ENCODE data around the gene ZGLP1.
"Not testable (repeated sequence)": the region's sequence is repeated elsewhere in the genome, so short reads cannot be mapped to it uniquely, and the experiment has no call there.

Gene ZGLP1

GRCh38 chr19:10292789-10293636, 16.6 kb downstream of the ZGLP1 start:
- DNase-seq, result peak; percentile 24

GRCh38 chr19:10292206-10292788, 17.3 kb downstream of the ZGLP1 start:
- peak; percentile 91 for DNase-seq

- DNase-seq, result no peak
Measured at GRCh38 chr19:10291554-10292205, 17.9 kb downstream of the ZGLP1 start.

DNA sequence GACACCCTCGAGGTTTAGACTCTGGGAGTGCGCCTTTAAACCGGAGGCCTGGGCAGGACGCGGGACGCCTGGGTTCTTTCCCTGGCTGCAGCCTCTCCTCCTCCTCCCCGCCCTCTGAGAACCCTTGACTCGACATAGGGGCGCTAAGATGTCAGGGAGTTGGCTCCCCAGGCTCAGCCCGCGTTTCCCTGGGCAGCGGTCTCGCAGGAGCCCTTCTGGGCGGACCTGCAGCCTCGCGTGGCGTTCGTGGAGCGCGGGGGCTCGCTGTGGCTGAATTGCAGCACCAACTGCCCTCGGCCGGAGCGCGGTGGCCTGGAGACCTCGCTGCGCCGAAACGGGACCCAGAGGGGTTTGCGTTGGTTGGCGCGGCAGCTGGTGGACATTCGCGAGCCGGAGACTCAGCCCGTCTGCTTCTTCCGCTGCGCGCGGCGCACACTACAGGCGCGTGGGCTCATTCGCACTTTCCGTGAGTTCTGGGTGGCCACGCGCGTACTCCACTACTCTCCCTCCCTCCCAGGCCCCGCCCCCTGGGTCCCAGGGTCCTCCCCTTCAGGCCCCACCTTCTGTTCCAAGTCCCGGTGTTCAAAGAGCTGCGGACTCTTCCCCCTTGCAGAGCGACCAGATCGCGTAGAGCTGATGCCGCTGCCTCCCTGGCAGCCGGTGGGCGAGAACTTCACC, 18.6 kb downstream of the ZGLP1 start:
- DNase-seq, result peak; percentile 58

DNA sequence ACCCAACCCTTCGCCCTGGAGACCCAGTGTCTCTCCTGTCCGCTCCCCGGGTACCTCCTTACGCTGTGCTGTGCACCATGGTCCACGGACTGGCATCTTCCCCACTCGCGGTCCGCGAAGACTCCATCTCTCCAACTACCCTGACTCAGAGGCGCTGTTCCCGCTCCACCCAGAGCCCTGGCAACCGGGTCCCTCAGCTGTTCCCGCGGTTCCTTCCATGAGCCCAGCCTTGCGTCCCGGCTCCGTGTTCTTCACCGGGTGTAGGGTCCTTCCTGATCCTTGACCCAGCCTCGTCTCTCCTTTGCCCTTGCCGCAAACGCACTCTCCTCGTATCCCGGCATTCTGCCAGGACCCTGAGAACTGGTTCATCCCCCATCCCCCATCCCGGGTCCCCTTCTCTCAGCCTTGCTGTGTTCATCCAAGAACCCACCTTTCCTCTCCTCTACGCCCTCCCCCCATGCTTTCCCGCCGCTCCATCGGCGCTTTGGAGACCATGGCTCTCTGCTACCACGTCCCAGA, 19.2 kb downstream of the ZGLP1 start:
- no peak for DNase-seq

GRCh38 chr19:10289836-10290356, 19.7 kb downstream of the ZGLP1 start, which contains the start of gene ICAM5:
TSS of gene ICAM5 (plus strand) at chr19:10289952. CDS start at chr19:10290044, 92 bp downstream.
- DNase-seq, result peak; percentile 35

DNA sequence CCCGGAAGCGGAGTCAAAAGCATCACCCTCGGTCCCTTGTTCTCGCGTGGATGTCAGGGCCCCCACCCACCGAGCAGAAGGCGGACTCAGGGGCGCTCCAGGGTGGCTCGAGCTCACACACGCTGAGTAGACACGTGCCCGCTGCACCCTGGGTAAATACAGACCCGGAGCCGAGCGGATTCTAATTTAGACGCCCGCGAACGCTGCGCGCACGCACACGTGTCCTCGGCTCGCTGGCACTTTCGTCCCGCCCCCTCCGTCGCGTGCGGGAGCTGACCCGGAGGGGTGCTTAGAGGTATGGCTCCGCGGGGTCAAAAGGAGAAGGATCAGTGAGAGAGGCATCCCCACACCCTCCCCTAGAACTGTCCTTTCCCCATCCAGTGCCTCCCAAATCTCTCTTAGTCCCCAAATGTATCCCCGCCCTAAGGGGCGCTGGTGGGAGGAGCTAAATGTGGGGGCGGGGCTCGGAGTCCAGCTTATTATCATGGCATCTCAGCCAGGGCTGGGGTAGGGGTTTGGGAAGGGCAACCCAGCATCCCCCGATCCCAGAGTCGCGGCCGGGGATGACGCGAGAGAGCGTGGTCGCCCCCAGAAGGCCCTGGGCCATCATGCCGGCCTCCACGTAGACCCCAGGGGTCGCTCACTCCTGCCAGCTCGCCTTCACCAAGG, 20.3 kb downstream of the ZGLP1 start:
- DNase-seq, result peak; percentile 61

GRCh38 chr19:10288662-10289166, 20.9 kb downstream of the ZGLP1 start:
- peak; percentile 66 for DNase-seq

GRCh38 chr19:10286803-10287737, 22.5 kb downstream of the ZGLP1 start, which contains the start of gene ICAM4:
TSS of gene ICAM4 (plus strand) at chr19:10286955. CDS start at chr19:10287013, 58 bp downstream.
- peak; percentile 74 for DNase-seq

GRCh38 chr19:10285393-10285792, 24.2 kb downstream of the ZGLP1 start:
- no peak for DNase-seq

DNA sequence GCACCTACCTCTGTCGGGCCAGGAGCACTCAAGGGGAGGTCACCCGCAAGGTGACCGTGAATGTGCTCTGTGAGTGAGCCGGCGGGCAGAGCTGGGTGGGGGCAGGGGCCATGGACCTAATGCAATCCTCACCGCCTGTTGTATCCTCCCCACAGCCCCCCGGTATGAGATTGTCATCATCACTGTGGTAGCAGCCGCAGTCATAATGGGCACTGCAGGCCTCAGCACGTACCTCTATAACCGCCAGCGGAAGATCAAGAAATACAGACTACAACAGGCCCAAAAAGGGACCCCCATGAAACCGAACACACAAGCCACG, 24.7 kb downstream of the ZGLP1 start:
- no peak for DNase-seq

DNA sequence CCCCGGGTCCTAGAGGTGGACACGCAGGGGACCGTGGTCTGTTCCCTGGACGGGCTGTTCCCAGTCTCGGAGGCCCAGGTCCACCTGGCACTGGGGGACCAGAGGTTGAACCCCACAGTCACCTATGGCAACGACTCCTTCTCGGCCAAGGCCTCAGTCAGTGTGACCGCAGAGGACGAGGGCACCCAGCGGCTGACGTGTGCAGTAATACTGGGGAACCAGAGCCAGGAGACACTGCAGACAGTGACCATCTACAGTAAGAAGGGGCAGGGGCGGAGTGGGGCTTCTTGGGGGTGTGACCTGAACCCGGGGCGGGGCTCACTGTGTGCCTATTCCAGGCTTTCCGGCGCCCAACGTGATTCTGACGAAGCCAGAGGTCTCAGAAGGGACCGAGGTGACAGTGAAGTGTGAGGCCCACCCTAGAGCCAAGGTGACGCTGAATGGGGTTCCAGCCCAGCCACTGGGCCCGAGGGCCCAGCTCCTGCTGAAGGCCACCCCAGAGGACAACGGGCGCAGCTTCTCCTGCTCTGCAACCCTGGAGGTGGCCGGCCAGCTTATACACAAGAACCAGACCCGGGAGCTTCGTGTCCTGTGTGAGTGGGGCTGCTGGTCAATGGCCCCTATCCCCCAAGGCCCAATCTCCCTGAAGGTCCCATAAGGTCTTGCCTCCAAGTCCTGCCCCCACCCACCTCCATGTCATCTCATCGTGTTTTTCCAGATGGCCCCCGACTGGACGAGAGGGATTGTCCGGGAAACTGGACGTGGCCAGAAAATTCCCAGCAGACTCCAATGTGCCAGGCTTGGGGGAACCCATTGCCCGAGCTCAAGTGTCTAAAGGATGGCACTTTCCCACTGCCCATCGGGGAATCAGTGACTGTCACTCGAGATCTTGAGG, 25.3 kb downstream of the ZGLP1 start:
- no peak for DNase-seq

- DNase-seq, result no peak
Measured at GRCh38 chr19:10283301-10284064, 26.1 kb downstream of the ZGLP1 start.

DNA sequence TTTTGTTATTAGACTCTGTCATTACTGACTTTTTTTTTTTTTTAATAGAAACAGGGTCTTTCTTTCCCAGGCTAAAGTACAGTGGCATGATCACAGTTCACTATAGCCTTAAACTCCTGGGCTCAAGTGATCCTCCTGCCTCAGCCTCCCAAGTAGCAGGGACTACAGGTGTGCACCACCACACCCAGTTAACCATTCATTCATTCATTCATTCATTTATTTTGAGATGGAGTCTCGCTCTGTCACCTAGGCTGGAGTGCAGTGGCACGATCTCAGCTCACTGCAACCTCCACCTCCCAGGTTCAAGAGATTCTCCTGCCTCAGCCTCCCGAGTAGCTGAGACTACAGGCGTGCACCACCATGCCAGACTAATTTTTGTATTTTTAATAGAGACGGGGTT, 27.6 kb downstream of the ZGLP1 start:
- DNase-seq, result not testable (repeated sequence)

GRCh38 chr19:10279737-10280442, 29.7 kb downstream of the ZGLP1 start:
- no peak for DNase-seq

- no peak for DNase-seq
Measured at GRCh38 chr19:10278935-10279334, 30.7 kb downstream of the ZGLP1 start.

DNA sequence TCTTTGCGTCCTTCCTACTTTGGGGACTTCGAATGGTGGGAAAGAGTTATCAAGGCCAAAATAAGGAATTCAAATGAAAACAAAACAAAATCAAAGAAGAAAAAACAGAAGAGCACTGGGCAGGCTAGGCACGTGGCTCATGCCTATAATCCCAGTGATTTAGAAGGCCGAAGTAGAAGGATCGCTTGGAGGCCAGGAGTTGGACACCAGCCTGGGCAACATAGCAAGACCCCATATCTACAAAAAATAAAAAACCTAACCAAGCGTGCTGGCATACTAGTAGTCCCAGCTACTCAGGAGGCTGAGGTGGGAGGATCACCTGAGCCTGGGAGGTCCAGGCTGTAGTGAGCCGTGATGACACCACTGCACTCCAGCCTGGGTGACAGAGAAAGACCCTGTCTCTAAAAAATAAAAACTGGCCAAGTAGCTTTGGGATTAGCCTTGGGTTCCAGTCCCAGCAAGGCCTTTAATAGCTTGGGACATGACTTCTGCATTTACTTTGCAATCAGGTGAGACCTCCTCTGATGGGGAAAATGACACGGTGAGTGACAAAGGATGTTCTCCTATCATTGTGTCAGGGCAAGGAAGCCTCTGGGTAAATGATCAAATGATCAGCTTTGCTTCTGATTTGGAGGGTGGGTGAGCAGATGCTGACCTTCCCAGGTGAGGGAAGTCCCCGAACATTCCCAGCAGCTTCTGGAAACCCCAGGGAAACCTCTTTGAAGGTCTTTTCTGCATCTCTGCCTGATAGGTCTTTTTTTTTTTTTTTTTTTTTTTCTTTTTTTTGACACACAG, 31.6 kb downstream of the ZGLP1 start:
- no peak for DNase-seq

Data from inflammatory macrophage treated with lipopolysaccharide for 4 hours (primary cell).